22Rv1 (cell line): ENCODE results near the gene MED27.

ENCODE experiments used
- ZFX ChIP-seq: fragments of 450-650 bp; IDR thresholded peaks from 2 replicates; pipeline ENCODE4 v1.6.1; 2017; ENCODE audit warnings: antibody characterized with exemption, borderline replicate concordance
- TF ChIP-seq, protein P1 (sequence below): fragments of 450-650 bp; IDR thresholded peaks from 2 replicates; pipeline ENCODE4 v1.5.1; 2017; ENCODE audit warnings: mild to moderate bottlenecking

DNA sequence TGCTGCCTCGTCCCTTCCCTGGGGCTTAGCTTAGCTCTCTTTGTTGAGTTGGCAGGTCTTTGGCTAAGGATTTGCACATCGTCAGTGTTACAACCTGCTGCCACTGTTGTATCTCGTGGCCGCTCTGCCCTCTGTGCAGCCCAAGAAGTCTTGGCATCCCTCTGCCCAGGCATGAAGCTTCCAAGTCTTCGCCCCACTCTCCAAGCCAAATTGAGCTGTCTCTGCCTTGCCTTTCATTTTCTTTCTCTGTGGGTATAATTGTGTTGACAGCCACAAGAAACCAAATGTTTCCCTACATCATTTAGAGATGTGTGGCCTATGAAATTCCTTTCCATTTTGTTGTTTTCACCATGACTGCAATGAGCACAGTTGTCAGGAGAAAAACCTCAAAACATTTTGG, 29.6 kb upstream of the MED27 start:
- TF ChIP-seq, protein P1, sequence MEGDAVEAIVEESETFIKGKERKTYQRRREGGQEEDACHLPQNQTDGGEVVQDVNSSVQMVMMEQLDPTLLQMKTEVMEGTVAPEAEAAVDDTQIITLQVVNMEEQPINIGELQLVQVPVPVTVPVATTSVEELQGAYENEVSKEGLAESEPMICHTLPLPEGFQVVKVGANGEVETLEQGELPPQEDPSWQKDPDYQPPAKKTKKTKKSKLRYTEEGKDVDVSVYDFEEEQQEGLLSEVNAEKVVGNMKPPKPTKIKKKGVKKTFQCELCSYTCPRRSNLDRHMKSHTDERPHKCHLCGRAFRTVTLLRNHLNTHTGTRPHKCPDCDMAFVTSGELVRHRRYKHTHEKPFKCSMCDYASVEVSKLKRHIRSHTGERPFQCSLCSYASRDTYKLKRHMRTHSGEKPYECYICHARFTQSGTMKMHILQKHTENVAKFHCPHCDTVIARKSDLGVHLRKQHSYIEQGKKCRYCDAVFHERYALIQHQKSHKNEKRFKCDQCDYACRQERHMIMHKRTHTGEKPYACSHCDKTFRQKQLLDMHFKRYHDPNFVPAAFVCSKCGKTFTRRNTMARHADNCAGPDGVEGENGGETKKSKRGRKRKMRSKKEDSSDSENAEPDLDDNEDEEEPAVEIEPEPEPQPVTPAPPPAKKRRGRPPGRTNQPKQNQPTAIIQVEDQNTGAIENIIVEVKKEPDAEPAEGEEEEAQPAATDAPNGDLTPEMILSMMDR, result no peak
- TF ChIP-seq ZFX, result no peak
